ENCODE results near the gene TXLNB.
"Not testable (repeated sequence)": the region's sequence is repeated elsewhere in the genome, so short reads cannot be mapped to it uniquely, and the experiment has no call there.

GRCh38 chr6:139234193-139234592 lies 57.6 kb downstream of the TXLNB start:
- TF ChIP-seq, protein P1, sequence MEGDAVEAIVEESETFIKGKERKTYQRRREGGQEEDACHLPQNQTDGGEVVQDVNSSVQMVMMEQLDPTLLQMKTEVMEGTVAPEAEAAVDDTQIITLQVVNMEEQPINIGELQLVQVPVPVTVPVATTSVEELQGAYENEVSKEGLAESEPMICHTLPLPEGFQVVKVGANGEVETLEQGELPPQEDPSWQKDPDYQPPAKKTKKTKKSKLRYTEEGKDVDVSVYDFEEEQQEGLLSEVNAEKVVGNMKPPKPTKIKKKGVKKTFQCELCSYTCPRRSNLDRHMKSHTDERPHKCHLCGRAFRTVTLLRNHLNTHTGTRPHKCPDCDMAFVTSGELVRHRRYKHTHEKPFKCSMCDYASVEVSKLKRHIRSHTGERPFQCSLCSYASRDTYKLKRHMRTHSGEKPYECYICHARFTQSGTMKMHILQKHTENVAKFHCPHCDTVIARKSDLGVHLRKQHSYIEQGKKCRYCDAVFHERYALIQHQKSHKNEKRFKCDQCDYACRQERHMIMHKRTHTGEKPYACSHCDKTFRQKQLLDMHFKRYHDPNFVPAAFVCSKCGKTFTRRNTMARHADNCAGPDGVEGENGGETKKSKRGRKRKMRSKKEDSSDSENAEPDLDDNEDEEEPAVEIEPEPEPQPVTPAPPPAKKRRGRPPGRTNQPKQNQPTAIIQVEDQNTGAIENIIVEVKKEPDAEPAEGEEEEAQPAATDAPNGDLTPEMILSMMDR (IDR thresholded peaks at IDR 0.05 in 8 of 11, conservative IDR thresholded peaks at IDR 0.05 in 3 of 11): not testable (repeated sequence)
- not testable (repeated sequence) for TF ChIP-seq POLR2A, POLR2AphosphoS5 (IDR thresholded peaks at IDR 0.05)

All from spleen (tissue), 7 donors.